ENCODE data around the gene FGF23. TPM values are rescaled to one million over a fixed set of nuclear protein-coding genes. Genes with fewer than 3 reads are reported as not detected.

Gene FGF23
- polyA plus RNA-seq, 1 donor (not counting 4 experiments of a cell fraction or from before 2014, with no cell fraction given): not detected

DNA sequence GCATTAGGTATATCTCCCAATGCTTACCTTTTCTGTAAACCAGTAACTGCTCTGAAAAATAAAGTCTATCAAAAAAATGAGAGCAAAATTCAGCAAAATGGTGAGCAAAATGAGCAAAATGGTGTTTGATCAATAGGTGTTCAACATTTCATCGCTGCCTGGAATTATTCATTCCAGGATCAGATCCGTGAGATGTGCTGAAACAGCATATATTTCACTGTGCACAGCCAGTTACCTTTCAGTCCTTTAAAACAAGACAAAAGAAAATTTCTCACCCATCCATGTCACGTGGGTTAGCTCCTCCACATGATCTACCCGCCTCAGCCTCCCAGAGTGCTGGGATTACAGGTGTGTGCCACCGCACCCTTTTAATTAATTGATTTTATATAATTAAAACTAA, 8.1 kb upstream of the FGF23 start:
- no peak for TF ChIP-seq EZH2 (IDR thresholded peaks at IDR 0.05; ENCODE audit: low read length)
- TF ChIP-seq, protein P1, sequence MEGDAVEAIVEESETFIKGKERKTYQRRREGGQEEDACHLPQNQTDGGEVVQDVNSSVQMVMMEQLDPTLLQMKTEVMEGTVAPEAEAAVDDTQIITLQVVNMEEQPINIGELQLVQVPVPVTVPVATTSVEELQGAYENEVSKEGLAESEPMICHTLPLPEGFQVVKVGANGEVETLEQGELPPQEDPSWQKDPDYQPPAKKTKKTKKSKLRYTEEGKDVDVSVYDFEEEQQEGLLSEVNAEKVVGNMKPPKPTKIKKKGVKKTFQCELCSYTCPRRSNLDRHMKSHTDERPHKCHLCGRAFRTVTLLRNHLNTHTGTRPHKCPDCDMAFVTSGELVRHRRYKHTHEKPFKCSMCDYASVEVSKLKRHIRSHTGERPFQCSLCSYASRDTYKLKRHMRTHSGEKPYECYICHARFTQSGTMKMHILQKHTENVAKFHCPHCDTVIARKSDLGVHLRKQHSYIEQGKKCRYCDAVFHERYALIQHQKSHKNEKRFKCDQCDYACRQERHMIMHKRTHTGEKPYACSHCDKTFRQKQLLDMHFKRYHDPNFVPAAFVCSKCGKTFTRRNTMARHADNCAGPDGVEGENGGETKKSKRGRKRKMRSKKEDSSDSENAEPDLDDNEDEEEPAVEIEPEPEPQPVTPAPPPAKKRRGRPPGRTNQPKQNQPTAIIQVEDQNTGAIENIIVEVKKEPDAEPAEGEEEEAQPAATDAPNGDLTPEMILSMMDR (optimal IDR thresholded peaks at IDR 0.05 in 1 of 3, IDR thresholded peaks at IDR 0.05 in 1 of 3, conservative IDR thresholded peaks at IDR 0.05 in 1 of 3; ENCODE audit: extremely low read depth in 1 of 3, insufficient read depth in 2 of 3, low read length in 3 of 3): no peak
- no peak overlapping the region for H3K27ac ChIP-seq (ENCODE audit: control insufficient read depth, insufficient read depth, low read length)
- no peaks in the 10 kb centered on the region for H3K36me3 ChIP-seq (ENCODE audit: control insufficient read depth in 2 of 2, extremely low read depth in 1 of 2, insufficient read depth in 2 of 2, low read length in 2 of 2)
- H3K9me3 ChIP-seq (ENCODE audit: control insufficient read depth, low read depth, low read length): no peaks in the 10 kb centered on the region
- H3K27me3 ChIP-seq (ENCODE audit: control insufficient read depth, extremely low read depth, insufficient read depth, low read length): peaks cover under 1% of the 10 kb centered on the region
- H4K20me1 ChIP-seq (ENCODE audit: control insufficient read depth, extremely low read depth, insufficient read depth, low read length): no peaks in the 10 kb centered on the region
- no peak overlapping the region for H3K4me2 ChIP-seq (ENCODE audit: control insufficient read depth, extremely low read depth, insufficient read depth, low read depth, low read length)
- no peak overlapping the region for H2AFZ ChIP-seq (ENCODE audit: control insufficient read depth, low read length)
- DNase-seq (ENCODE audit: low read depth, low spot score) (no peak), FAIRE-seq (no peak)
- H3K4me1 ChIP-seq (ENCODE audit: control insufficient read depth, extremely low read depth, insufficient read depth, low read length): no peaks in the 10 kb centered on the region
- H3K9ac ChIP-seq (ENCODE audit: control insufficient read depth, extremely low read depth, insufficient read depth, low read length): no peak overlapping the region
- H3K4me3 ChIP-seq (ENCODE audit: control insufficient read depth in 2 of 3, extremely low read depth in 1 of 3, insufficient read depth in 2 of 3, low read depth in 1 of 3, low read length in 3 of 3): no peak overlapping the region
- H3K79me2 ChIP-seq (ENCODE audit: control insufficient read depth, insufficient read depth, low read length): no peaks in the 10 kb centered on the region
- no peaks in the 10 kb centered on the region for H3K9me1 ChIP-seq (ENCODE audit: control insufficient read depth, extremely low read depth, insufficient read depth, low read length)
- dilution Hi-C loops (cut with MboI; ENCODE audit: extremely low pct_ligation_motif_present, low sequenced_read_pairs): no loop called here

DNA sequence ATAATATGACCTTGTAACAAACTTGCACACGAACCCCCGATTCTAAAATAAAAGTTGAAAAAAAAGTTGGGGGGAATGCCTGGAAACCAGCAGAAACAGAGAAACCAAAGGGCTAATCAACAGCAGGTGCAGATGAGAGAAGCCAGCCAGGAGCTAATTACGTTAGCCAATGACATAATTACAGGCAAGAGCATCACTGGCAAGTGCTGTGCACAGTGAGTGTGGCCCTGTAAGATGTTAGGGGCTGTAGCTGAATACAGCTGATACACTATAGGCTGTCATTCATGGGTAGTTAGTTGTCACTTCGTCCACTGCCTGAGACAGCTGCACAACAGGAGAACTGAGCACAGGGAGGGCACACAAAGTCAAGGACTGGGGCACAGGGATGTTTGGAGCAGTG, 7.3 kb upstream of the FGF23 start:
- no peaks in the 10 kb centered on the region for H3K79me2 ChIP-seq (ENCODE audit: control insufficient read depth, insufficient read depth, low read length)
- DNase-seq (ENCODE audit: low read depth, low spot score) (no peak), FAIRE-seq (no peak)
- H3K4me2 ChIP-seq (ENCODE audit: control insufficient read depth, extremely low read depth, insufficient read depth, low read depth, low read length): no peak overlapping the region
- no peak overlapping the region for H3K9ac ChIP-seq (ENCODE audit: control insufficient read depth, extremely low read depth, insufficient read depth, low read length)
- H3K27me3 ChIP-seq (ENCODE audit: control insufficient read depth, extremely low read depth, insufficient read depth, low read length): peaks cover 3% of the 10 kb centered on the region
- no peak overlapping the region for H3K4me3 ChIP-seq (ENCODE audit: control insufficient read depth in 2 of 3, extremely low read depth in 1 of 3, insufficient read depth in 2 of 3, low read depth in 1 of 3, low read length in 3 of 3)
- no peaks in the 10 kb centered on the region for H3K36me3 ChIP-seq (ENCODE audit: control insufficient read depth in 2 of 2, extremely low read depth in 1 of 2, insufficient read depth in 2 of 2, low read length in 2 of 2)
- no peaks in the 10 kb centered on the region for H4K20me1 ChIP-seq (ENCODE audit: control insufficient read depth, extremely low read depth, insufficient read depth, low read length)
- H3K9me3 ChIP-seq (ENCODE audit: control insufficient read depth, low read depth, low read length): no peaks in the 10 kb centered on the region
- H3K4me1 ChIP-seq (ENCODE audit: control insufficient read depth, extremely low read depth, insufficient read depth, low read length): no peaks in the 10 kb centered on the region
- no peak overlapping the region for H3K27ac ChIP-seq (ENCODE audit: control insufficient read depth, insufficient read depth, low read length)
- no peaks in the 10 kb centered on the region for H3K9me1 ChIP-seq (ENCODE audit: control insufficient read depth, extremely low read depth, insufficient read depth, low read length)
- dilution Hi-C loops (cut with MboI; ENCODE audit: extremely low pct_ligation_motif_present, low sequenced_read_pairs): no loop called here
- H2AFZ ChIP-seq (ENCODE audit: control insufficient read depth, low read length): no peak overlapping the region
- TF ChIP-seq, protein P1 (optimal IDR thresholded peaks at IDR 0.05 in 1 of 3, IDR thresholded peaks at IDR 0.05 in 1 of 3, conservative IDR thresholded peaks at IDR 0.05 in 1 of 3; ENCODE audit: extremely low read depth in 1 of 3, insufficient read depth in 2 of 3, low read length in 3 of 3): no peak
- no peak for TF ChIP-seq EZH2 (IDR thresholded peaks at IDR 0.05; ENCODE audit: low read length)
